K562 (cell line): ENCODE data around the gene GRXCR2. TPM values are rescaled to one million over a fixed set of nuclear protein-coding genes. Genes with fewer than 3 reads are reported as not detected.

Experiments
- CBFA2T3 ChIP-seq: fragments of 450-650 bp; IDR thresholded peaks from 2 replicates; pipeline ENCODE4 v1.6.1; 2017
- E2F1 ChIP-seq: sonication (generic); formaldehyde crosslinking; IDR thresholded peaks from 2 replicates; pipeline ENCODE4 v1.8.1; 2023; ENCODE audit warnings: mild to moderate bottlenecking, missing genetic modification reagents, moderate library complexity
- ETS1 ChIP-seq: conservative IDR thresholded peaks from 2 replicates; pipeline ENCODE4 v1.6.1; 2011; ENCODE audit warnings: low read depth, mild to moderate bottlenecking, low read length; ENCODE audit not compliant: control insufficient read depth
- KDM4B ChIP-seq, 2 experiments: fragments of 450-650 bp in 1 of 2; sonication (generic) in 1 of 2; IDR thresholded peaks; 2 replicates each; pipeline ENCODE4 v1.6.1; 2016 to 2017; ENCODE audit warnings: borderline replicate concordance in 2 of 2, antibody characterized with exemption in 1 of 2, low read depth in 1 of 2, mild to moderate bottlenecking in 1 of 2
- PHF20 ChIP-seq: fragments of 450-650 bp; IDR thresholded peaks from 2 replicates; pipeline ENCODE4 v1.6.1; 2018; ENCODE audit not compliant: partially characterized antibody
- POLR2H ChIP-seq: IDR thresholded peaks from 2 replicates; pipeline ENCODE4 v1.6.1; 2016; ENCODE audit warnings: missing genetic modification characterization, low read depth, mild to moderate bottlenecking, control low read depth, missing compliant biosample characterization, moderate library complexity
- RCOR1 ChIP-seq, 2 experiments: IDR thresholded peaks; 2 replicates each; pipeline ENCODE4 v1.6.1; 2012; ENCODE audit warnings: low read depth in 2 of 2, low read length in 2 of 2, borderline replicate concordance in 1 of 2, improper control_type of control experiment in 1 of 2
- SMAD4 ChIP-seq: fragments of 250-450 bp; sonication (Bioruptor Pico); conservative IDR thresholded peaks from 2 replicates; pipeline ENCODE4 v1.8.0; 2021; ENCODE audit warnings: inconsistent platforms, mild to moderate bottlenecking, moderate library complexity
- TRIM24 ChIP-seq, 2 experiments: fragments of 450-650 bp; IDR thresholded peaks; 2 replicates each; pipeline ENCODE4 v1.6.1; 2016
- ZBTB11 ChIP-seq, 3 experiments: fragments of 200-800 bp in 1 of 3; fragments of 250-450 bp in 1 of 3; fragments of 450-650 bp in 1 of 3; sonication (Bioruptor Pico) in 1 of 3; sonication (Bioruptor generic) in 1 of 3; formaldehyde crosslinking in 1 of 3; IDR thresholded peaks; 2 replicates each; pipeline versions ENCODE4 v1.6.1 to v1.8.0; 2016 to 2022; ENCODE audit warnings: mild to moderate bottlenecking in 2 of 3, missing genetic modification characterization in 2 of 3, missing compliant biosample characterization in 1 of 3, moderate library complexity in 1 of 3
- ZNF12 ChIP-seq: sonication (generic); formaldehyde crosslinking; IDR thresholded peaks from 2 replicates; pipeline ENCODE4 v1.4.0; 2020; ENCODE audit warnings: mild to moderate bottlenecking, missing genetic modification reagents
- polyA plus RNA-seq, 8 experiments: library from polyadenylated mRNA; depleted of rRNA in 4 of 8; stranded (reverse) in 5 of 8; unstranded in 3 of 8; fragments of >200 nt; fragmentation: Nextera tagmentation in 2 of 8; fragmentation: Illumina TruSeq in 1 of 8; extraction: Ambion mirVana in 2 of 8; extraction: Trizol in 1 of 8; gene quantifications; 2 replicates each; pipeline versions ENCODE4 v1.2.1 to v1.2.3, GENCODE V29; 2011 to 2014; ENCODE audit warnings: inconsistent platforms in 1 of 8, missing spikeins in 1 of 8
- total RNA-seq, 7 experiments: library from RNA; depleted of rRNA in 6 of 7; stranded (reverse); fragments of >200 nt in 6 of 7; fragmentation: Illumina TruSeq in 2 of 7; extraction: Trizol in 2 of 7; gene quantifications; 2 replicates each; pipeline versions ENCODE4 v1.2.1 to v1.2.3, GENCODE V29; 2011 to 2021; ENCODE audit warnings: low replicate concordance in 1 of 7
- TF ChIP-seq, protein P1 (sequence below): fragments of 250-450 bp; sonication (Bioruptor Pico); IDR thresholded peaks from 2 replicates; pipeline ENCODE4 v1.4.0; 2020; ENCODE audit warnings: mild to moderate bottlenecking
- TF ChIP-seq, protein P2 (sequence below), 2 experiments: fragments of 150-350 bp in 1 of 2; IDR thresholded peaks; 2 replicates each; pipeline ENCODE4 v1.6.1; 2012 to 2016; ENCODE audit warnings: low read depth in 2 of 2, low read length in 2 of 2, mild to moderate bottlenecking in 1 of 2, moderate library complexity in 1 of 2

Gene GRXCR2
- total and polyA plus RNA-seq, 9 of the 15 experiments (the other 6 are each of a cell fraction or from before 2014, with no cell fraction given): not detected

DNA sequence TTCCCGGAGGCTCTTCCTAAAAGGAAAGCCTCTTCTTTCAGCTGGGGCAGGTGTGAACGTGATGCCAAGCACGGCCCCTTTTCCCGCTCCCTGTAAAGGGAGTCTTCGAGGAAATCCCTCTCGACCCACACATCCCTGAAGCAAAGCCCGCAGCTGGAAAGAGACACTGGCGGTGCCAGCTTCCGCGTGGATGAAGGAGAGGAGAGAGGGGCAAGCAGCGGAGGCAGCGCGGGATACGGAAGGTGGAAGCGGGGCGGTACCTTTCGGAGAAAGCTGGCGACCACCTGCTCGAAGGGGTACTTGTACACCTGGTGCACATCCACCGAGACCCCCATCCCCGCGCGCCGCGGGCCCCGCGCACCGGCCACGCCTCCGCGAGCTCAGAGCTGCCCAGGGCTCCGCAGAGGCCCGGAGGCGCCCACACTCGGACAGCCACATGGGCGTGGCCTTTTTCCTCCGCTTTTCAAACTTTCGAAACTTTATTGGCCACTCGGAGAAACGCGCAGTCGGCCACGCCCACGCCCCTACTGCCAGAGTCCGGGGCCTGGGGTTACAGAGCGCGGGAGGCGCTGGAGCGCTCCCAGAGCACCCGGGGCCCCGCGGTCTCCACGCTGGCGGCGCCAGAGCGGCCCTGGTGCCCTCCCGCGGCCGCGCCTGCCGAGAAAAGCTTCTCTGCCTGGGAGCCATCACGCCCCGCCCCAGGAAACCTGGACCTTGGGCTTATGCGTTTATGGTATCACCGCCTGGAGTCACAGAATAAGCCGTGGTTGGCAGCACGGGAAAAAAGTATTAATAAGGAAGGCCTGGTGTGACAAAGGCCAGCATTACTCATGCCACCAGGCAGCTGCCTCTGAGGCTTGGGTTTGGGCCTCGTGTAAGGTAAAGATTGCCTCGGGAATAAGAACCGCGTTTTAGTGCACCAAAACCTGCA lies 37.6 kb downstream of the GRXCR2 start, which contains the start of gene PRELID2 (continued):
- peak; percentile 81; the same call in 1 of the 2 replicates for TF ChIP-seq ETS1
- TF ChIP-seq ZBTB11 (CRISPR knock-in tag; IDR thresholded peaks at IDR 0.05): 0 out of 6 replicates have a peak, but pooled peaks of 1 of the 3 experiments have one; percentile 20
- 0 out of 2 replicates have a peak, but pooled peaks have one; percentile 12 for TF ChIP-seq CBFA2T3
- peak in 1 of 2 experiments; percentile 37; a peak in 1 of 4 replicates for TF ChIP-seq KDM4B (IDR thresholded peaks at IDR 0.05; ENCODE audit: borderline replicate concordance in 2 of 2, low read depth in 1 of 2)
- peak; percentile 57; the same call in 1 of the 2 replicates for TF ChIP-seq ZNF12 (CRISPR knock-in tag)
- TF ChIP-seq SMAD4: peak; percentile 70
- peak; percentile 75 for TF ChIP-seq POLR2H (tag)
- TF ChIP-seq E2F1: peak; percentile 89
- TF ChIP-seq, protein P1, sequence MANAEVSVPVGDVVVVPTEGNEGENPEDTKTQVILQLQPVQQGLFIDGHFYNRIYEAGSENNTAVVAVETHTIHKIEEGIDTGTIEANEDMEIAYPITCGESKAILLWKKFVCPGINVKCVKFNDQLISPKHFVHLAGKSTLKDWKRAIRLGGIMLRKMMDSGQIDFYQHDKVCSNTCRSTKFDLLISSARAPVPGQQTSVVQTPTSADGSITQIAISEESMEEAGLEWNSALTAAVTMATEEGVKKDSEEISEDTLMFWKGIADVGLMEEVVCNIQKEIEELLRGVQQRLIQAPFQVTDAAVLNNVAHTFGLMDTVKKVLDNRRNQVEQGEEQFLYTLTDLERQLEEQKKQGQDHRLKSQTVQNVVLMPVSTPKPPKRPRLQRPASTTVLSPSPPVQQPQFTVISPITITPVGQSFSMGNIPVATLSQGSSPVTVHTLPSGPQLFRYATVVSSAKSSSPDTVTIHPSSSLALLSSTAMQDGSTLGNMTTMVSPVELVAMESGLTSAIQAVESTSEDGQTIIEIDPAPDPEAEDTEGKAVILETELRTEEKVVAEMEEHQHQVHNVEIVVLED: peak; percentile 34; the same call in 1 of the 2 replicates
- peak; percentile 81 for TF ChIP-seq PHF20
- TF ChIP-seq RCOR1 (IDR thresholded peaks at IDR 0.05; ENCODE audit: borderline replicate concordance in 1 of 2, low read depth in 2 of 2, low read length in 2 of 2): peak in 1 of 2 experiments; percentile 9; a peak in 1 of 4 replicates
- TF ChIP-seq, protein P2, sequence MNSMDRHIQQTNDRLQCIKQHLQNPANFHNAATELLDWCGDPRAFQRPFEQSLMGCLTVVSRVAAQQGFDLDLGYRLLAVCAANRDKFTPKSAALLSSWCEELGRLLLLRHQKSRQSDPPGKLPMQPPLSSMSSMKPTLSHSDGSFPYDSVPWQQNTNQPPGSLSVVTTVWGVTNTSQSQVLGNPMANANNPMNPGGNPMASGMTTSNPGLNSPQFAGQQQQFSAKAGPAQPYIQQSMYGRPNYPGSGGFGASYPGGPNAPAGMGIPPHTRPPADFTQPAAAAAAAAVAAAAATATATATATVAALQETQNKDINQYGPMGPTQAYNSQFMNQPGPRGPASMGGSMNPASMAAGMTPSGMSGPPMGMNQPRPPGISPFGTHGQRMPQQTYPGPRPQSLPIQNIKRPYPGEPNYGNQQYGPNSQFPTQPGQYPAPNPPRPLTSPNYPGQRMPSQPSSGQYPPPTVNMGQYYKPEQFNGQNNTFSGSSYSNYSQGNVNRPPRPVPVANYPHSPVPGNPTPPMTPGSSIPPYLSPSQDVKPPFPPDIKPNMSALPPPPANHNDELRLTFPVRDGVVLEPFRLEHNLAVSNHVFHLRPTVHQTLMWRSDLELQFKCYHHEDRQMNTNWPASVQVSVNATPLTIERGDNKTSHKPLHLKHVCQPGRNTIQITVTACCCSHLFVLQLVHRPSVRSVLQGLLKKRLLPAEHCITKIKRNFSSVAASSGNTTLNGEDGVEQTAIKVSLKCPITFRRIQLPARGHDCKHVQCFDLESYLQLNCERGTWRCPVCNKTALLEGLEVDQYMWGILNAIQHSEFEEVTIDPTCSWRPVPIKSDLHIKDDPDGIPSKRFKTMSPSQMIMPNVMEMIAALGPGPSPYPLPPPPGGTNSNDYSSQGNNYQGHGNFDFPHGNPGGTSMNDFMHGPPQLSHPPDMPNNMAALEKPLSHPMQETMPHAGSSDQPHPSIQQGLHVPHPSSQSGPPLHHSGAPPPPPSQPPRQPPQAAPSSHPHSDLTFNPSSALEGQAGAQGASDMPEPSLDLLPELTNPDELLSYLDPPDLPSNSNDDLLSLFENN (IDR thresholded peaks at IDR 0.05; ENCODE audit: low read depth in 2 of 2, low read length in 2 of 2): peak in 1 of 2 experiments; percentile 56; a peak in 1 of 4 replicates
- no peak for TF ChIP-seq TRIM24 (IDR thresholded peaks at IDR 0.05)
